Kidney (tissue), 14 donors: ENCODE results near the gene BAK1. TPM values are rescaled to one million over a fixed set of nuclear protein-coding genes. Genes with fewer than 3 reads are reported as not detected.

ENCODE experiments used
- DNase-seq, 5 donors: peaks; one replicate each; pipeline ENCODE4 v3.0.0-alpha.2; 2013 to 2020
- FAIRE-seq: peaks from 2 replicates; lab custom pipeline; 2012; peaks lifted over from hg19 to GRCh38; lab: Jason Lieb, UNC
- H3K27ac ChIP-seq, 2 donors: one replicate each; pipeline ENCODE4 v1.7.0; 2013; ENCODE audit warnings: low read depth in 2 of 2, low read length in 2 of 2, inconsistent platforms in 1 of 2
- H3K27me3 ChIP-seq: one replicate; pipeline ENCODE4 v1.7.1; 2013; ENCODE audit warnings: low read length, inconsistent platforms; ENCODE audit not compliant: control insufficient read depth, insufficient read depth
- H3K36me3 ChIP-seq, 3 donors: one replicate each; pipeline versions ENCODE4 v1.7.0 to v1.7.1; 2013; ENCODE audit warnings: low read length in 3 of 3, control low read depth in 1 of 3, inconsistent platforms in 1 of 3; ENCODE audit not compliant: insufficient read depth in 3 of 3, control insufficient read depth in 2 of 3
- H3K4me1 ChIP-seq, 3 donors: one replicate each; pipeline versions ENCODE4 v1.7.0 to v1.7.1; 2013; ENCODE audit warnings: low read length in 3 of 3, inconsistent platforms in 1 of 3, low read depth in 1 of 3; ENCODE audit not compliant: control insufficient read depth in 2 of 3, insufficient read depth in 2 of 3
- H3K4me3 ChIP-seq, 3 donors: one replicate each; pipeline versions ENCODE4 v1.7.0 to v1.8.1; 2013; ENCODE audit warnings: low read length in 3 of 3, control low read depth in 1 of 3, inconsistent platforms in 1 of 3
- H3K9ac ChIP-seq, 3 donors: one replicate each; pipeline versions ENCODE4 v1.7.0 to v1.7.1; 2013; ENCODE audit warnings: low read length in 3 of 3, control low read depth in 1 of 3, inconsistent platforms in 1 of 3
- H3K9me3 ChIP-seq, 3 donors: one replicate each; pipeline versions ENCODE4 v1.7.0 to v1.7.1; 2013; ENCODE audit warnings: low read length in 3 of 3, control low read depth in 1 of 3, inconsistent platforms in 1 of 3; ENCODE audit not compliant: control insufficient read depth in 2 of 3, insufficient read depth in 1 of 3
- CTCF ChIP-seq: IDR thresholded peaks from 3 replicates; pipeline ENCODE4 v1.5.1; 2012; ENCODE audit warnings: mild to moderate bottlenecking, moderate library complexity, borderline replicate concordance; ENCODE audit not compliant: insufficient read depth; ENCODE audit errors: extremely low read depth
- intact Hi-C: fragments of 100-400 bp; cut with DNase I; formaldehyde crosslinking; loops from one replicate; pipeline ENCODE4 v1.11.1; 2022
- polyA plus RNA-seq: library from polyadenylated mRNA; stranded (reverse); fragments of 350-450 nt; fragmentation: Illumina TruSeq; extraction: RNeasy Lipid Tissue Mini Kit (QIAGEN cat#74804); gene quantifications from one replicate; pipeline ENCODE4 v1.2.3, GENCODE V29; 2014; ENCODE audit warnings: low read depth, low replicate concordance; ENCODE audit not compliant: insufficient read depth
- total RNA-seq: library from RNA; stranded (reverse); fragmentation: NEBNext Ultra II Directional; extraction: Animal tissue kit (Norgen Biotek cat#: 25700); gene quantifications from one replicate; pipeline ENCODE4 v1.2.1, GENCODE V29; 2021
- donor health status: control.
- donor health status: control.
- donor health status: control.
- donor health status: control.
- donor health status: control.
- donor health status: DM: yes; HTN: yes; CAD: no.
- donor health status: Normal renal cell carcinoma (clear cell type).

Gene BAK1
- total and polyA plus RNA-seq, 2 donors from 2014 or later = 22.3 to 26.7 TPM

DNA sequence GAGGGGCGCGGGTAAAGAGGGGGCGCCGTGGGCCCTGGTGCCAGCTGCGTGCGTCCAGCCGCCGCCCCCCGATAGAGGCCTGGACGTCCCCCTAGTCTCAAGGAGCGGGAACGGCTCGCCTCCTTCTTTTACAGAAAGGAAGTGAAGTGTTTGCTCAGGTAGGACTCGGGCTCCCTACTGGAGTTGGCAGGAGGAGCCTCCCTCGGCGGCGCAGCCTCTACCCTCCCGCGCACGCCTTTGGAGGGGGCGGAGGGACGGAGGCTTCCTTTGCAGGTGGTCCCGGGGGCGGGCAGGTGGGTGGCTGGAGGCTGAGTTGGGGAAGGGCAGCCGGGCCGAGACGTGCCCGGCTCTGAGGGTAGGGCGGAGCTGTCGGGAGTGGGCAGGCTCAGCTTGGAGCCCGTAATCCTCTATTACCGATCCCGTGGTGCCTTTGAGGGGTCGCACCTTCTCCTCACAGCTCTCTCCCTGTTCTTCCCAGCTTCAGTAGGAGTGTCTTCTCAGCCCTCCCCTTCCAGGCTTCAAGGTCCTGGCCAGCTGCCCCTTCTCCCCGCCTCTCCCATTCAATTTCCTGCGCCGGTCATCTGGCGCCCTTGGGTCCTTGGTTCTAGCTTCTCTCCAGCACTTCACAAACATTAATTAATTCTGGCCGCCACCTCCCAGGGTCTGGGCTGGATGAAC, 41.8 kb upstream of the BAK1 start:
- TF ChIP-seq CTCF = no peak
- no peaks in the 10 kb centered on the region for H3K9me3 ChIP-seq
- peaks cover 0 to 12% (median 2%) of the 10 kb centered on the region in 3 donors for H3K4me1 ChIP-seq
- peak overlapping the region; percentile 69 to 80 for H3K27ac ChIP-seq
- no peaks in the 10 kb centered on the region for H3K27me3 ChIP-seq
- peak overlapping the region in 2 of 3 donors; percentile 65 to 73 for H3K9ac ChIP-seq
- DNase-seq (peak in 4 of 5 donors; percentile 50 to 88 (median 61)), FAIRE-seq (no peak)
- intact Hi-C loops = no loop called here
- peak overlapping the region; percentile 26 to 63 (median 56) for H3K4me3 ChIP-seq
- no peaks in the 10 kb centered on the region for H3K36me3 ChIP-seq

- intact Hi-C loops = no loop called here
- Histone ChIP-seq H3K9me3 (no peaks in the 10 kb centered on the region), H3K4me1 (peaks cover 0 to 12% (median 2%) of the 10 kb centered on the region in 3 donors), H3K27me3 (no peaks in the 10 kb centered on the region), H3K9ac (peak within 1 kb of the TSS; percentile 31 to 77 (median 71)), H3K36me3 (no peaks in the 10 kb centered on the region), H3K27ac (peak within 1 kb of the TSS; percentile 69 to 85), H3K4me3 (peak within 1 kb of the TSS; percentile 60 to 76 (median 69))
- no peak for TF ChIP-seq CTCF
- peak in 1 of 5 donors; percentile 91 for DNase-seq
- FAIRE-seq = no peak
Measured at GRCh38 chr6:33620856-33621710, 41.0 kb upstream of the BAK1 start, which contains the start of gene ITPR3. Gene ITPR3, plus strand, starts transcription at chr6:33621322. Its CDS starts 281 bp downstream, at chr6:33621603.

DNA sequence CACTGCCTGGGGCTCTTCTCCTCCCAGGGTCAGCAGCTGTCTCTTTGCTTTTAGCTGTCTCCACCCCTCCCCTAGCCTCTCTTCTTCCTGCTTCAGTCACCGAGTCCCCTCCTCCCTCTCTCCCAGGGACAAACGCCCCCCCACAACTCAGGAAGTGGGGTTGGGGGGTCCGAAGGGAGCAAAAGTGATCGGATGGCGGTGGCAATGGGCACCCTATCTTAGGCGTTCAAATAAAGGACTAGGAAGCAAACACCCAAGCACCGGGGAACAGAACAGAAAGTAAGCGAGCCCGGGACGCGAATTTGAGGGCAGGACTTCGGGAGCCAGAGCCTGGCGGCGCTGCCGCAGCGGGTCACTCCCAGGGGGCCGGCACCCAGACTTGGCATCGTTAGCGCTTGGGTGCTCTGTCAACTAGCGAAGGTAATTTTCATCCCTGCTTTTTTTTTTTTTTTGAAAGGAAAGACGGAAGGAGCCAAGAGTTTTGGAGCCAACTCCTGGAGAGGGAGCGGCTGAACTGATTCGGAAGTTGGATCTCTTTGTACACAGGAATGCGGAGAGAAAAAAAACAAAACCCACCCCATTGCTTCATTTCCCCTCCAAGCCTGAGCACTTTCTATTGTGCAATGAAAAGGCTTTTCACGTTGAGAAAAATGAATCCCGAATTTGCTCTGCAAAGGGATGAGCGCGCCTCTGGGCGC, 40.2 kb upstream of the BAK1 start:
- no peak for TF ChIP-seq CTCF
- Histone ChIP-seq H3K4me3 (peak overlapping the region; percentile 60 to 76 (median 69)), H3K9ac (peak overlapping the region; percentile 31 to 77 (median 71)), H3K9me3 (no peaks in the 10 kb centered on the region), H3K4me1 (peaks cover 0 to 12% (median 2%) of the 10 kb centered on the region in 3 donors), H3K27me3 (no peaks in the 10 kb centered on the region), H3K27ac (peak overlapping the region; percentile 69 to 85), H3K36me3 (no peaks in the 10 kb centered on the region)
- FAIRE-seq = no peak
- peak in 3 of 5 donors; percentile 56 to 87 (median 72) for DNase-seq
- intact Hi-C loops = no loop called here
